ENCODE results near the gene GBGT1. TPM values are rescaled to one million over a fixed set of nuclear protein-coding genes. Genes with fewer than 3 reads are reported as not detected.

The GBGT1 gene
- total and polyA plus RNA-seq, 9 of the 15 experiments (the other 6 are each of a cell fraction or from before 2014, with no cell fraction given) = 0.55 to 25.8 (median 13.7) TPM

DNA sequence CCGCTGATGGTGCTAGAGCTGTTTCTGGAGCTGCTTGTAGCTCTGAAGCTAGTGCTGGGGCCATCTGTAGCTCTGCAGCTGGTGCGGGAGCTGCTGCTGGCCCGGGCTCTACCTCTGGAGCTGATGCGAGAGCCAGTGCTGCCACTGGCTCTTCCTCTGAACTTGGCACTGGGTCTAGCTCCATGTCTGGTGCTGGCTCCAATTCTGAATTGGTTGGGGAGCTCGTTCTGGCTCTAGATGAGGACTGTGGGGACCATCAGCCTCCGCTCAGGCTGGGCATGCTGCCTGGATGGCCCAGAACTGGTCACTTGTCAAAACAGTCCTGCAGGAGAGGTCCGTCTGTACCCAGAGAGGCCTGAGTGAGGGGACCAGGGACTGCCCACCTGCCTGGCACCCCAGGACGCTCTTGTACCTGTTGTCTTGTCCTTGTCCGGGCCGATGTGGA is 23.9 kb upstream of the GBGT1 start:
- Histone ChIP-seq H3K4me2 (ENCODE audit: insufficient read depth, low read length) (no peak overlapping the region), H3K4me3 (no peak overlapping the region), H2AFZ (ENCODE audit: low read depth, low read length) (no peak overlapping the region), H3K9ac (ENCODE audit: insufficient read depth in 1 of 2, low read depth in 2 of 2, low read length in 2 of 2) (0 out of 4 replicates have a peak overlapping the region, but pooled peaks of 1 of the 2 experiments have one; percentile 50), H3K4me1 (replicated peaks in 1 of 2; ENCODE audit: control insufficient read depth in 2 of 2, insufficient read depth in 2 of 2, low read length in 2 of 2) (peaks cover 4 to 15% of the 10 kb centered on the region in 2 experiments; a peak in 3 of 5 replicates), H3K9me1 (ENCODE audit: control insufficient read depth, insufficient read depth, low read length) (no peaks in the 10 kb centered on the region), H3K27me3 (ENCODE audit: control insufficient read depth in 2 of 2, insufficient read depth in 2 of 2, low read length in 2 of 2) (peaks cover 17 to 34% of the 10 kb centered on the region in 2 experiments; a peak in 4 of 5 replicates), H3K36me3 (ENCODE audit: control insufficient read depth, insufficient read depth, low read length) (no peaks in the 10 kb centered on the region), H4K20me1 (replicated peaks; ENCODE audit: control insufficient read depth, insufficient read depth, low read length) (no peaks in the 10 kb centered on the region), H3K9me3 (replicated peaks; ENCODE audit: control insufficient read depth, insufficient read depth, low read depth, low read length) (no peaks in the 10 kb centered on the region), H3K79me2 (ENCODE audit: control insufficient read depth, insufficient read depth, low read length) (no peaks in the 10 kb centered on the region), H3K27ac (ENCODE audit: extremely low read depth, low read depth, low read length) (no peak overlapping the region)
- TF ChIP-seq ATF1 (CRISPR knock-in tag; IDR thresholded peaks at IDR 0.05) = no peak
- TF ChIP-seq ATF1 (tag; IDR thresholded peaks at IDR 0.05) = no peak
- in situ Hi-C loops (cut with MboI) = loop anchor here (5.0 kb wide), 2 partner anchors 145 to 300 kb away; no protein-coding TSS in a partner anchor
- no peak for ATAC-seq
- ChIA-PET CTCF (ENCODE audit: low intra/inter-chr PET ratio) (no interaction called here), POLR2A (interaction anchor here (0.8 to 2.4 kb wide), 8 partner anchors 20 to 171 kb away, joined by 3 to 12 read pairs (median 4); partner anchors contain the start of genes MED22 and RPL7A)
- WGBS (ENCODE audit: insufficient coverage, low coverage, missing lambda C conversion rate) = 39% methylated on average over 10 of the region's 10 CpGs
- no TSS peak for BruUV-seq (replicated peaks)
- FAIRE-seq = no peak
- intact Hi-C loops (cut with micrococcal nuclease) = loop anchor here (1.0 to 5.0 kb wide), 3 partner anchors 50 to 142 kb away; no protein-coding TSS in a partner anchor
- DNase-seq (ENCODE audit: extremely low read depth in 1 of 4, low spot score in 3 of 4) = no peak

DNA sequence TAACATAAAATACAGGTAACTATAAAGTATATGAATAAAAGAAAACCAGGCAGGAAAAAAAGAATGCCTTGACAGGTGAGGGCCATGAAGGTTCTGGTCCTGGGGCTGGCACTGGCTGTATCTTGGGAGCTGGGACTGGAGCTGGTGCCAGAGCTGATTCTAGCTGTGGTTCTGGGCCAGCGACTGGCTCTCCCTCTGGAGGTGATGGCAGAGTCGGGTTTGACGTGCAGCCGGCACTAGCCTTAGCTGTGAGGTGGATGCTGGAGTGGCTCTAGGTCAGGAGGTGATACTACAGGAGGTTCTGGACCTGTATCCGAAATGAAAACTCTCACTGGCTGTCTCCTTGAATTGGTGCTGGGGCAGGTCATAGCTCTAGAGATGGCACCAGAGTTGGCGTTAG is 23.0 kb upstream of the GBGT1 start:
- Histone ChIP-seq H3K79me2 (ENCODE audit: control insufficient read depth, insufficient read depth, low read length) (no peaks in the 10 kb centered on the region), H2AFZ (ENCODE audit: low read depth, low read length) (no peak overlapping the region), H3K9me1 (ENCODE audit: control insufficient read depth, insufficient read depth, low read length) (no peaks in the 10 kb centered on the region), H3K27me3 (ENCODE audit: control insufficient read depth in 2 of 2, insufficient read depth in 2 of 2, low read length in 2 of 2) (peaks cover 21 to 34% of the 10 kb centered on the region in 2 experiments; a peak in 4 of 5 replicates), H4K20me1 (replicated peaks; ENCODE audit: control insufficient read depth, insufficient read depth, low read length) (no peaks in the 10 kb centered on the region), H3K4me1 (replicated peaks in 1 of 2; ENCODE audit: control insufficient read depth in 2 of 2, insufficient read depth in 2 of 2, low read length in 2 of 2) (peaks cover 4 to 15% of the 10 kb centered on the region in 2 experiments; a peak in 3 of 5 replicates), H3K4me2 (ENCODE audit: insufficient read depth, low read length) (no peak overlapping the region), H3K4me3 (no peak overlapping the region), H3K9ac (ENCODE audit: insufficient read depth in 1 of 2, low read depth in 2 of 2, low read length in 2 of 2) (no peak overlapping the region), H3K36me3 (ENCODE audit: control insufficient read depth, insufficient read depth, low read length) (no peaks in the 10 kb centered on the region), H3K27ac (ENCODE audit: extremely low read depth, low read depth, low read length) (no peak overlapping the region), H3K9me3 (replicated peaks; ENCODE audit: control insufficient read depth, insufficient read depth, low read depth, low read length) (no peaks in the 10 kb centered on the region)
- FAIRE-seq (no peak), DNase-seq (ENCODE audit: extremely low read depth in 1 of 4, low spot score in 3 of 4) (no peak), ATAC-seq (no peak)
- intact Hi-C loops (cut with micrococcal nuclease) (loop anchor here (5.0 kb wide), 2 partner anchors 51 to 86 kb away; no protein-coding TSS in a partner anchor), in situ Hi-C loops (cut with MboI) (loop anchor here (5.0 kb wide), 2 partner anchors 146 to 301 kb away; no protein-coding TSS in a partner anchor)
- no TSS peak for BruUV-seq (replicated peaks)
- TF ChIP-seq RFX5 (IDR thresholded peaks at IDR 0.05; ENCODE audit: low read depth, low read length) (no peak), U2AF2 (optimal IDR thresholded peaks at IDR 0.05; ENCODE audit: low read depth, low read length) (no peak)
- TF ChIP-seq, protein P1, sequence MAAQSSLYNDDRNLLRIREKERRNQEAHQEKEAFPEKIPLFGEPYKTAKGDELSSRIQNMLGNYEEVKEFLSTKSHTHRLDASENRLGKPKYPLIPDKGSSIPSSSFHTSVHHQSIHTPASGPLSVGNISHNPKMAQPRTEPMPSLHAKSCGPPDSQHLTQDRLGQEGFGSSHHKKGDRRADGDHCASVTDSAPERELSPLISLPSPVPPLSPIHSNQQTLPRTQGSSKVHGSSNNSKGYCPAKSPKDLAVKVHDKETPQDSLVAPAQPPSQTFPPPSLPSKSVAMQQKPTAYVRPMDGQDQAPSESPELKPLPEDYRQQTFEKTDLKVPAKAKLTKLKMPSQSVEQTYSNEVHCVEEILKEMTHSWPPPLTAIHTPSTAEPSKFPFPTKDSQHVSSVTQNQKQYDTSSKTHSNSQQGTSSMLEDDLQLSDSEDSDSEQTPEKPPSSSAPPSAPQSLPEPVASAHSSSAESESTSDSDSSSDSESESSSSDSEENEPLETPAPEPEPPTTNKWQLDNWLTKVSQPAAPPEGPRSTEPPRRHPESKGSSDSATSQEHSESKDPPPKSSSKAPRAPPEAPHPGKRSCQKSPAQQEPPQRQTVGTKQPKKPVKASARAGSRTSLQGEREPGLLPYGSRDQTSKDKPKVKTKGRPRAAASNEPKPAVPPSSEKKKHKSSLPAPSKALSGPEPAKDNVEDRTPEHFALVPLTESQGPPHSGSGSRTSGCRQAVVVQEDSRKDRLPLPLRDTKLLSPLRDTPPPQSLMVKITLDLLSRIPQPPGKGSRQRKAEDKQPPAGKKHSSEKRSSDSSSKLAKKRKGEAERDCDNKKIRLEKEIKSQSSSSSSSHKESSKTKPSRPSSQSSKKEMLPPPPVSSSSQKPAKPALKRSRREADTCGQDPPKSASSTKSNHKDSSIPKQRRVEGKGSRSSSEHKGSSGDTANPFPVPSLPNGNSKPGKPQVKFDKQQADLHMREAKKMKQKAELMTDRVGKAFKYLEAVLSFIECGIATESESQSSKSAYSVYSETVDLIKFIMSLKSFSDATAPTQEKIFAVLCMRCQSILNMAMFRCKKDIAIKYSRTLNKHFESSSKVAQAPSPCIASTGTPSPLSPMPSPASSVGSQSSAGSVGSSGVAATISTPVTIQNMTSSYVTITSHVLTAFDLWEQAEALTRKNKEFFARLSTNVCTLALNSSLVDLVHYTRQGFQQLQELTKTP (IDR thresholded peaks at IDR 0.05; ENCODE audit: low read depth in 1 of 2, partially characterized antibody in 2 of 2) = no peak
- CTCF ChIA-PET (ENCODE audit: low intra/inter-chr PET ratio) = interaction anchor here (0.5 to 3.0 kb wide), 5 partner anchors 89 to 299 kb away, joined by 3 to 33 read pairs (median 9); no protein-coding TSS in a partner anchor
- WGBS (ENCODE audit: insufficient coverage, low coverage, missing lambda C conversion rate) = 25% methylated on average over 6 of the region's 6 CpGs
- POLR2A ChIA-PET = interaction anchor here (0.6 to 2.4 kb wide), 7 partner anchors 83 to 212 kb away, joined by 3 to 10 read pairs (median 4); partner anchors contain the start of genes MED22 and RPL7A

Measured in K562 (cell line).